ENCODE measurements around the gene RCOR1.
A peak's percentile ranks its signal among the peaks of the same experiment; 100 is the strongest.

The RCOR1 gene

DNA sequence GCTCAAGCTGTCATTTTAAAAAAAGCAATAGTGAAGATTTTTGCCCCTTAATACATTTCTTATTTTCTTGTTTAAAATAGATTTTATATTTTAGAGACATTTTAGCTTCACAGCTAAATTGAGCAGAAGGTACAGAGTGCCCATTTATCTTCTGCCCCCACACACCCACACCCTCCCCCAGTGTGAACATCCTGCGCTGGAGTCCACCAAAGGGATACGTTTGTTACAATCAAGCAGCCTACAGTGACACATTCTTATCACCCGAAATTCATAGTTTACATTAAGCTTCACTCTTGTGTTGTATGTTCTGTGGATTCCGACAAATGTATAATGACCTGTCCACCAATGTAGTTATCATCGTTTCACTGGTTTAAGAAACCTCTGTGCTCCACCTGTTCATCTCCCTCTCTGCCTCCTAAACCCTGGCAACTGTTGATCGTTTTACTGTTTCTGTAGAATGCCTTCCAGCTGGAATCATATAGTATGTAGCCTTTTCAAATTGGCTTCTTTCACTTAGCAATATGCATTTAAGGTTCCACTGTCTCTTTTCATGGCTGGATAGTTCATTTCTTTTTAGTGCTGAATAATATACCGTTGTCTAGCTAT lies 93.8 kb downstream of the RCOR1 start:
- no peak for DNase-seq

DNA sequence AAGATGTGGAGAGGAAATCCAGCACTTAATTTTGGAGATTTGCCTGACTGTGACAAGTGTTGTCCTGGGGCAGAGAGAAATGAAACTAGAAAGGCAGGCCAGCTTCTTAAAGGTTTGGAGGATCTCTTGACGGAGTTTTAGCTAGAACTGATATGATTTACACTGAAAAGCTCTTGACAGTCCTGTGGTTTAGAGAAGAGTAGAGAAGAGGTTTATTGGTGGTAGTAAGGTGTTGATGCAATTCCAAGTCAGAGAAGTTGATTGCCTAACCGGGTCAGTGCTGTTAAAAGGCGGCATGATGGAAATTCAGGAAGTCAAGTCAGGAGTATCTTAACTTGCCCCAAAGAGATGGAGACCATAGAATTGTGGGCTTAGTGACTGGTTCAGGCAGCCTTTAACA lies 95.8 kb downstream of the RCOR1 start:
- DNase-seq = no peak

DNA sequence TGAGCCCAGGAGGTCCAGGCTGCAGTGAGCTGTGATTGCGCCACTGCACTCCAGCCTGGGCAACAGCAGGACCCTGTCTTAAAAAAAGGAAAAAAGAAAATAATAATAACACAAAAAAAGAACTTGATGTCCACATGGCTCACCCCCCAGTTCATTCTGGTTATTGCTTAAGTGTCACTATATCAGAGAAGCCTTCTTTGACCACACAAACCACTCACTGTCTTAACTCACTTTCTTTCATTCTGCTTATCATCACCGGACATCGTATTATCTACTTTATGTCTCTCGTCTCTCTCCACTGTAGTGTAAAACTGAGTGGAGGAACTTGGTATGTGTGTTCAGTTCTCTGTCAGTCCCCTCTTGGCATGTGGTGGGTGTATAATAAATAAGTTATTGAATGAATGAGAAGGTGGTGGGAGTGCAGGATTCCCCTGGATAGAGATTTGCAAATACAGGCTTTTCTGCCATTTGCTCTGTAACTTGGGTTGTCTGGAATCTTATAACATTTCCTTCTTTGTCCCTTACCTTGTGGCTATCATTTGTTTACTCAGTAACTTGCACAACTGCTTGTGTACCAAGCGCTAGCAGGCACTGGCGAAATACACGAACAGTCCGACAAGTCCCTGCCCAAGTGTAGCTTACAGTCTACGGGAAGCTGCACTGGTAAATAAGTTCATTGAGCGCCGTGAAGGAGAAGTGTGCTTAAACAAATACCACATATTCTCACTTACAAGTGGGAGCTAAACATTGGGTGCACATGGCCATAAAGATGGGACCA lies 98.2 kb downstream of the RCOR1 start:
- no peak for DNase-seq

DNA sequence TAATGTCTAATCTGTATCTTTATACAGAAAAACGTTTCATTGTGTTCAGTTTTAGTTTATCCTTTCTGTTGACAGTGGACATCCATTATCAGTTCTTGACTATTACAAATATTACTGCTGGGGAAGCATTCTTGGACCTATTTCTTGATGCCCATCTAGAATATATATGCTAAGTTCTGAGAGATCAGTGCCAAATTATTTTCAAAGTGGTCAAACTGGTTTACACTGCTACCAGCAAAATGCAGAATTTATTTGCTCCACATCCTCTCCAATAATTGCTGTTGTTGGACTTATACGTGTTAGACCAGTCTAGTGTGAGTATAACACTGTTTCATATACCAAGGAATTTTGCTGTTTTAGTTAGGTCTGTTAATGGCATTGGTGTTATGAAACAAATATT lies 99.3 kb downstream of the RCOR1 start:
- no peak for DNase-seq

DNA sequence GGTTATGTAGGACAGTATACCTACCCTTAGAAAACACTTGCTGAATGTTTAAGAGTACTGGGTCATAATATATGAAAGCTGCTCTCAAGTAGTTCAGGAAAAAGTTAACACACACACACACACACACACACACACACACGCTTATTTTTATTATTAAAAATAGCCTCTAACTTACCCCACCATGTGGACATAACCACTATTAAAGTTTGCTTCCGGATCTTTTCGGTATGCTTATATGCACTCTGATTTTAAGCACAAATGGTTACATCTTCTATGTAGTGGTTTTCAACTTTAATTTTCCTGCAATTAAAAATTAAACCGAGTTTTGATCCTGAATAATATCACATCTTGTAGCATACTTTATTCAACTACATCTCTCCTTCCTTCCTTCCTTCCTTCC lies 99.9 kb downstream of the RCOR1 start:
- no peak for DNase-seq

DNA sequence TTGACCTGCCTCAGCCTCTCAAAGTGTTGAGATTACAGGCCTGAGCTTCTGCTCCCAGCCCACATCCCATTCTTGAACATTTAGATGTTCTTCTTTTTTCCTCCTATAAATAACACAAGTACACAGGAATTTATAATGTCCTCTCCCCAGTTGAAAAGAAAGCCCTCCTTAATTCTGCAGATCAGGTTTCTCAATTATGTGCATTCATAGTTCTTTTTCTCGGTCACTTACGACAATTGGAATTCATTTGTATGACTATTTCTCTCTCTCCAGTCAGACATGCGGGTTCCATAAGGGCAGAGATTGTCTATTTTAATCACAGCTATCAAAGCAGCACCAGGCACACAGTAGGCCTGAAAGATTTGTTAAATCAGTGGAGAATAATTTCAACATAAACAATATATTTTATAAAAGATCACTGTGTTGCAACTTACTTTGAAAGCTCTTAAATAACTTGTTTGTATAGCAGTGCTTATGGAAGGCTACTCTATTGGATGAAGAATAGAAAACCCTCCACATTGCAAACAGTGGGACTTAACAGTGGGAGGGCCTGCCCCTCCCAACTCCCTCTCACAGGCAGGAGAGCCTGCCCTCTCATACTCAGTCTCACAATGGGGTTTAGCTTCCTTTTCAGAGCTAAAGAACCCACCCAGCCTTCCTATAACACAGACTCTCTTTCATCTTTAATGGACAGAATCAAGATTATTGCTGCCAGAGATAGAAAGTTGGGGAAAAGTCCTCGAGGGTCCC lies 100.7 kb downstream of the RCOR1 start:
- DNase-seq = peak; percentile 17

DNA sequence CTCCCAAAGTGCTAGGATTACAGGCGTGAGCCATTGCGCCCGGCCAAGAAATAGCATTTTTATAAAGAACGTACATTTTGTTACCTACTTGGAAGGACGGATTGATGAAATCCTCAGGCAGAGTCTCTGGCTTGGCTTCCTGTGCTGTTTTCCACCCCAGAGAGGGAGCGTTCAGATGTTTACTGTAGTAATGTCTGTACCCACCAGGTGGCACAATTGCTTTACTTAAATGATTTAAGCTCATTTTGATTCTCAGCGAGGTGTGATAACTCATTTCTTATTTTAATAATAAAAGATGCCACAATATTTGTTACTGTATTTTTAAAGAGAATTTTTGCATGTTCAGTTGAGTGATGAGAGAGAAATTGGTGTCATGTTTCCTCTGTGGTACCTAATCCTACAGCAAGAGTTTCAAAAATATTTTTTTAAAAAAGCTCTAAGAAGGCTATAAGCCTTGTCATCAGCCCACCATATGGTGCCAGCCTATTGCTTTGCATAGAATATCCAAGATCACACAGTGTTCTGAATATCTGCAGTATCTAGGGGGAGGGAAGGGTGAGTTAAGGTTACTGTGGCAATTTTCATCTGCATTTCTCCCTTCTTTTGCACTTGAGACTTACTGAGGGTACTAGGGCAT lies 102.2 kb downstream of the RCOR1 start:
- DNase-seq = peak; percentile 65

DNA sequence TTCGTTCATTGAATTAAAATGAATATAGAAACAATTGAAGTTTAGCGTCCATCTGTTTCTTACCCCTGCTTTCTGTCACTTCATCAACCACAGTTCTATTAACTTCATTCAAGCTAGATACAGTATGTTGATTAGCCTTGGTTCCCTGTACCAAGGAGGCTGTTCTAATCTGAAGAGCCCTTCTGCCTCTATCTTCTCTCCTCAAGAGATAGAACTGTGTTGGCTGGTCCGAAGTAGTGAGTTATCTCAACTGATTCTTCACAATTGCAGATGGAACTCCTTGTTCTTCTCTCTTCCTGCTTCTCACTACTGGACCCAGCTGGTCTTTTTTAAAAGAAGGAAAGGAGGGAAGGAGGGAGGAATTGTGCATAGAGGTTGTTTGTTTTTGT lies 102.7 kb downstream of the RCOR1 start:
- no peak for DNase-seq

DNA sequence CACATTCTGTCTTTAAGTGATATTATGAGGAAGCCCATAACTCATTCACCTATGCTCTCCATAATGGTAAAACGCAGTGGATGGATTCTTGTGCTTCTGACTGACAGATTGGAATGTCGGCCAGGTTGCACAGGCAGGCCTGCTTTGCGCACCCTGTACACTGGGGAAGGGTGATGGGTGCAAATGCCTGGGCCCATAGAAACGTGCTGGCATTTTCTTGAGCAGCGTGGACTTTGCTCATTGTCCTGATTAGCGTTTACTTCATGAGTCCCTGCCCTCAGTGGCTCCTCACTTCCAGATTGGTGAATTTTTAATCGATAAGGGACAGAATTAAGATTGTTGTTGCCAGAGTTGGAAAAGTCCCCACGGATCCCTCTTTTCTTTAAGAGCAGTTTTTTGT lies 103.9 kb downstream of the RCOR1 start:
- DNase-seq = no peak

DNA sequence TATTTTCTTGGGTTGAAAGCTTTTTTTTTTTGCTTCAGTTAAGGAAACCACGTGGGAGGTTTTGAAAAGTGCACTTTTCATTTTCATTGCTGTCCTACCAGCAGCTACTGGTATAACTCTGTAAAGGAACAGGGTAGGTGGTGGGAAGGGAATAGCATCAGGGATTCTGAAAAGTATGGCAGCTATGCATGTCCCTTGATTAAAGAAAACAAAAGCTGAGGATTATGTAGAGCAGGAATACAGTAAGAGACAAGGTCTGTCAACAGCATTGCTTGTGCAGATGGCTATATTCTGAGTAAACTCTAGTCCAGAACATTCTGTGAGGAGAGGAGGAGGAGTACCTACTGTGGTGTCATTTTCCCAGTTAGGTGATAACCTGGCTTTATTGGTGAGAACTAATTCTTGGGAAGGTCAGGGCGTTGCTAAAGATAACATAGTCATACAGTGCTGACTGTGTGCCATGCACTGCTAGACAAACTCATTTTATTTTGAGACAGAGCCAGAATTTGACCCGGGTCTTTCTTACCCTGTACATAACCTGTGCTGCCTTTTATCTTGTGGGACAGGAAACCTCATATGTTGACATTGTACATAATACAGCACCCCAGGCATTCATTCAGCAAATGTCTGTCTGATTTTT lies 104.5 kb downstream of the RCOR1 start:
- DNase-seq = peak; percentile 2

DNA sequence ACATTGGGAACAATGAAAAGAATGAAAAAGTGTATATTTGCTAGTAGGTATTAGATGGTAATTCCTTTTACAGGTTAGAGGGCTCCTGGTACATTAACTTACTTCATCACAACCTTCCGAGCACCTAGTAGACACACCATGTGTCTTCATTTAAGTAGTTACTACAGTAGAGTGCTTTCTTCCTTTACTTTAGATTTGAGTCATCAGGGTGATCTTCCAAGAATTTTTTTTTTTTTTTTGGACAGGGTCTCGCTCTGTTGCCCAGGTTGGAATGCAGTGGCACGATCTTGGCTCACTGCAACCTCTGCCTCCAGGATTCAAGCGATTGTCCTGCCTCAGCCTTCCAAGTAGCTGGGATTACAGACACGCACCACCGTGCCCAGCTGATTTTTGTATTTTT lies 105.1 kb downstream of the RCOR1 start:
- DNase-seq = no peak

DNA sequence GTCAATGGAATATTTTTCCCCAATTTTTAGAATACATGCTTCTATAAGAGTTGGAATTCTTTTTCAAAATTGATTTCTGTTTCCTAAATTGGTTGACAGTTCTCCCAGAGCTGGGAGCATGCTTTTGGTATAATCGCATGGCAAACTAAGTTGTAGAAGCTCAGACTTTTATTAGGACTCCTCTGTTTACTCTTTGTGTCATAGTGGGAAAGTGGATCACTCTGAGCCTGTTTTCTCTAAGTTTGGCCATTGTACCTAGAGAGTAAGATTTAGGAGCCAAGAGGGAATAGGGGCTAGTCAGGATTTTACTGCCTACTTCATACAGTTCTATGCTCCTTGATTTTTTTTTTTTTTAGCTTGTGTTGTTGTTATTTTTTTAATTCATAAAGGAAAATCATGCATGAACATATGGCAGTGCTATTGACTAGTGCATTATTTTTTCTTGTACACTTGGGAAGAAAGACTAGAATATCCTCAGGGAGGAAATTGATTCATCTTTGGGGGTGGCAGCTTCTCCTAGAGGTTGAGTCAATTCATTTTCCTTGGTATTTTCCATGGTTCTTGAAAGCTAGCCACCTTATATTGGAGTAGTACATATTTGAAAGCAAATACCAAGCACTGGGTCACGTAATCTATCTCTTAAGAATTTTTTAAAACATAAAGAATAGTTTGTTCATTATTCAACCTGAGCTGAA lies 107.1 kb downstream of the RCOR1 start:
- no peak for DNase-seq

DNA sequence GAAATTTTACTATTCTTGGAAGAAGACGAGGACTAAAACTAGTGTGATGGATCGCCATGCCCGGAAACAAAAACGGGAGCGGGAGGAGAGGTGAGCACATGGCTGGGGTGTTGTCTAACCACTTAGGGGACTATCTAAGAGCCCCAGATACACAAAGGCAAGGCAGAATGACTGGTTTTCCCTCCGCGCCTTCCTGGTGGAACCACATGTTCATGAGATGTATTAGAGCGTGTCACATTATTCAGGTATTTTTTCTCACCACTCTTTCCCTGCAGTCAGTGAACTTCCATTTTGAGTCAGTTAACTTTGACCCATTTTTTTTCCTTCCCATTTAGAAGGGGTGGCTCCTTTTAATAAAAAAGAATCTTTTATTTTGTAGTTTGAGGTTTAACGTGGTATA lies 116.0 kb downstream of the RCOR1 start:
- no peak for DNase-seq

DNA sequence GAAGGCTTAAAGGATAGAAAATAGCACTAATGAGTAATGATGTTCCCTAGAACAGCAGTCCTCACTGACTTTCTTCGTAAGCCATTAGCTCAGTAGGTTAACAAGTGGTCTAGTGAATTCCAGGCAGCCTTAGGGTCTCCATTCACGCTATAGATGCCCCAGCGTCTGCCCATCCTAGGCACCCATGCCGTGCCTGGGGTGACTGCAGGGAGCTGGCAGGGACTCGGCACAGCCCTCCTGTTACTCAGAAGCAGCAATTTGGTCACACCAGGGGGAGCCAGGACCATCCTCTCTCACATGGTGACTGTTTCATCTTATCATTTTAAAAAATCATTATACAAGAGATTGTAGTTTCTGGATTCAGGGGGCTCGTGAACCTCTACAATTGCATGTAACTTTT lies 118.8 kb downstream of the RCOR1 start:
- DNase-seq = no peak

DNA sequence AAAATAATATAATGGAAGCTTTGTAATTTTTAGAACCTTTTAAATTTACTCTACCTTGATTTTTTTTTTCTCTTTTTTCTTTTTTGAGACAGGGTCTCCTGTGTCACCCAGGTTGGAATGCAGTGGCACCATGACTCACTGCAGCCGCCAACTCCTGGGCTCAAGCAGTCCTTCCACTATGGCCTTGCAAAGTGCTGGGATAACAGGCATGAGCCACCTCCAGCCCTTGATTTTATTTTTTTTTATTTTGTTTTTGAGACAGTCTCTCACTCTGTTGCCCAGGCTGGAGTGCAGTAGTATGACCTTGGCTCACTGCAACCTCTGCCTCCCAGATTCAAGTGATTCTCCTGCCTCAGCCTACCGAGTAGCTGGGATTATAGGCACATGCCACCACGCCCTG lies 119.5 kb downstream of the RCOR1 start:
- no peak for DNase-seq

DNA sequence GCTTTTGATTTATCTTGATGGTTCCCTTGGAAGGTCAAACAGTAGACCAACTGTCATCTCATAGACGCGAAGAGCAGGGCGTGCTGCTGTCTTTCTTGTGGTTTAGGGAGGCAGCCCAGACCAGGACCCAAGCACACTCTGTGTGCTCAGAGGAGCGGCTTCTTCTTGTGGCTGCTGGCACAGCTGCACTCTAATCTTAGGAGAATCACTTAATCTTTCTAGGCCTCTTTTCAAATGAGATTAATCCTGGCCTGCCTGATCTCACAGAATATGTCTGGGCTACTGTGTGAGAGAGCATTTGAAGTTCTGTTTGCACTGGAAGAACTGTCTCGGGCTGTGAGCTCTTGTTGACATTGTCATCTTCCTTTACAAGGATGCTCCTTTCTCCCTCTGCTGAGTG lies 124.8 kb downstream of the RCOR1 start:
- no peak for DNase-seq

DNA sequence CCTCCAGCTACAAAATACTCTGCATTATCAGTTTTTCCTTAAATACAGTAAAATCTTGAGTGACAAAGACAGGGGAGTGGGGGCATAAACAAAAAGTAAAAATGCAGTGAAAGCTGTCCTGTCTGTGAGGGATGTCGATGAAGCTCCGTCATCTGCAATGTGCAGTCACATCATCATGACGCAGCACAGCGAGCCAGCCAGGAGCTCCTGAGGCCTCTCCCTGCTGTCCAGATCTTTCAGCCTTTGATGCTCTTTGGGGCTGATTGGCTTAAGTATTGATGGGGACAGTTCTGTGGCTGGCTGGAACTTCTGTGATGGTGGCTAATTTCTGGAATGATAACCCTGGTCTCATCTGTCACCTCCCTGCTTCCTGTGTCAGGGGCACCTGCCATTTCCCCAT lies 130.2 kb downstream of the RCOR1 start:
- DNase-seq = no peak

DNA sequence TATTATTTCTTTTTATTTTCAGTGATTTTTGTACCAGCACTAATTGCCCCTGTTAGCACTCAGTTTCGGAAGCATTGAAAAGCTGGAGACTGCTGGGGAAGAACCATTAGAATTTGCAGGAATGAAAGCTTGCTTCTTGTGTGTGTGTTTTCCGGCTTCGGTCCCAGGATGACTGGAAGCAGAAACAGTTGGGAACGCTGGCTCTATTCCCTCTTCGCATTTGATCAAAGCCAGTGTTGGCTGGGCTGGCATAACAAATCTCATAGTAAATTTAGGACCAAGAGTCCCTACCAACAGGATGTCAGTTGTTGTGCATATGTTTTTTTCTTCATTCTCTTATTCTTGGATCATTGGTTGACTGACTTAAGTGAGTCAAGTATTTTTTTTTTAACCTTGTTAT lies 131.2 kb downstream of the RCOR1 start:
- no peak for DNase-seq

DNA sequence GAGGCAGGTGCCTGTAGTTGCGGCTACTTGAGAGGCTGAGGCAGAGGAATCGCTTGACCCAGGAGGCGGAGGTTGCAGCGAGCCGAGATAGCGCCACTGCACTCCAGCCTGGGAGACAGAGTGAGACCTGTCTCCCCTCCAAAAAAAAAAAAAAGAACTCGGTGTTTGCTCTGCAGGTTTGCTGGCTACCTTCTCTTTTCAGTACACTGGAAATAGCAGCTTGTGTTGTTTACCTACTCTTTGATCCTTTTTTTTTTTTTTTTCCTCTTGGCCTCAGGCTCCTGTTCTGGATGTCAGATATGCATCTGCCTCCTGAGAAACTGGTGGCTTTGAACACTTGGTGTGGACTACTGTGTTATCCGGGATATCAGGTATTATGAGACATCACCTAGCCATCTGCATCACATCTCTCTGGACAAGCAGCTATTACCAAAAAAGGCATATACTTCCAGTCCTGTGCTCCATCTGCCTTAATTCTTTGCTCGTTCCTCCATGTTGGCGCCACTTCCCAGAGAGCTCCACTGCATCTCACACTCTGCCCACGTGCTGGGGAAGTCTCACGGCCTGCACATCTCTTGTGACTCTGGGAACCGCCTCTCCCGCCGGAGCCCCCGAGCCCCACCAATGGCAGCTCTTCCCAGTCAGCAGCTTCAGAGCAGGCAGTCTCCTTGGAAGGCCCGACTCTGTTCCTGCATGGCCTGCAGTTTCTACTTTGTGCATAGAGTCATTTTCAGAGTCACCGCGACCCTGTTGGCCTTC lies 133.9 kb downstream of the RCOR1 start:
- peak; percentile 25 for DNase-seq

DNA sequence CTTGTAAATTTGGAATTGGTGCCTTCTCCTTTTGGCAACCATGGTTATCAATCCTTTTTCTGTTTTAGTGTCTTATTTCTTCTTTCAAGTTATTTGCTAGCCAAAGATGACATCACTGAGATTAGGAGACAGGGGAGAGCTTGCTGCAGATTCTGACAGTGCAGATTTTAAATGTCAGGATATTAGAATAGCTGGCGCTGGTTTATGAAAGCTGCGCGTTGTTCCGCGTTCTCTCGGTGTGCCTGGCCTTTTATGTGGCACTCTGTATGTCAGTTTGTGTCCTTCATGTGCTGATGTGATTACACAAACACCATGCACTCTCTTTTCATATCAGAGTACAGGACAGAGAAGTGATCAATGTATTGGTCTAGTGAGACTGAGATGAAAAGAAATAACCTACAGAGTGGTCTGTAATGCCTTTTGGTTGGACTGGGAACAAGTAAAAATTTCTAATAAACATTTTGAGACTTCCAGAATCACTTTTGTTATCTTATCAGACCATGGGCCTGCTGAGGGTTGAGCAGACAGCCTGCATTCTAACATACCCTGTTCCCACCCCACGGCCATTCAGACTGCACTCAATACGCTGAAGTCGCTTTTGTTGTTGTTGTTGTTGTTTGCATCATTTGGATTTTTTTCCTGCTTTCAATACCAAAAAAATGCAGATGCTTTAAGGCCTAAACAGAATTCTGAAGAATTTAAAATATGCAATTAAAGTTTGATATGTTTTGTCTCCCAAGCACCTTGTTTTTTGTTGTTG lies 135.1 kb downstream of the RCOR1 start:
- DNase-seq = no peak

DNA sequence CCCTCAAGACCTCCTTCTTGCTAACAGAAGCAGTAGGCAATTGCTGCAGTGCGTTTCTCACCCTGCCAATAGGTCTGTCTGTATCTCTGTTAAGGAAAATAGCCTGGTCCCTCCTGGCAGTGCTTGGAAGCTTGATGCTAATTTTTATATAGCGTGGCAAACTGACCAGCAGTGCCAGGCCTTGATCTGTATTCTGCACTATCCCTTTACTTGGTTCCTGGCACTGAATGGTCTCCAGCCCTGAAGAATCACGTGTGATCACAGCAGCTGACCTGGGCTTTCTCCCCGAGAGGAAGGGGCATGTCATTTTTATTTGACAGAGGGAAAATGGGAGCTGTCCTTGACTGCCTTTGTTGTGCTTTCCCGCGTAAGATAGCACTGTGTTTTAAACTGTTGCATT lies 136.1 kb downstream of the RCOR1 start:
- DNase-seq = no peak
